Measurements from ENCODE around the gene INSYN1.

GRCh38 chr15:73716417-73716816 is 36.7 kb downstream of the INSYN1 start:
- TF ChIP-seq EZH2 (IDR thresholded peaks at IDR 0.05; ENCODE audit: insufficient read depth, poor library complexity, severe bottlenecking): no peak
- TF ChIP-seq EZH2phosphoT487 (IDR thresholded peaks at IDR 0.05; ENCODE audit: insufficient read depth, low read depth): no peak
